K562 (cell line): ENCODE measurements around the gene AKT1. TPM values are rescaled to one million over a fixed set of nuclear protein-coding genes. Genes with fewer than 3 reads are reported as not detected.
A peak's percentile ranks its signal among the peaks of the same experiment; 100 is the strongest.

ENCODE experiments used
- ATAC-seq: fragments of 200-7000 bp; cut with Tn5 transposase; 3 replicates; pipeline ENCODE4 v1.9.1; 2020; ENCODE audit warnings: moderate library complexity
- BruUV-seq: library from RNA; stranded (reverse); fragments of 400-500 nt; replicated peaks from 2 replicates; lab custom pipeline; 2021; lab: Mats Ljungman, UMichigan
- CTCF ChIA-PET: fragments of 300-600 bp; formaldehyde crosslinking; extraction: SDS; loops from one replicate; lab custom pipeline; 2021; ENCODE audit warnings: low intra/inter-chr PET ratio; lab: Yijun Ruan, JAX
- POLR2A ChIA-PET: fragments of 300-600, 350-650 bp; sonication (Branson Sonifier 250); formaldehyde crosslinking; extraction: SDS; loops from one replicate; lab custom pipeline; 2021; ENCODE audit warnings: antibody characterized with exemption, inconsistent platforms; lab: Yijun Ruan, JAX
- DNase-seq, 4 experiments: peaks; one replicate each; pipeline versions ENCODE4 v3.0.0 to v3.0.0-alpha.2; 2011 to 2018; ENCODE audit warnings: low spot score in 3 of 4, mixed read lengths in 3 of 4; ENCODE audit errors: extremely low read depth in 1 of 4
- FAIRE-seq: peaks from 2 replicates; lab custom pipeline; 2011; peaks lifted over from hg19 to GRCh38; lab: Jason Lieb, UNC
- H2AFZ ChIP-seq: 2 replicates; pipeline ENCODE4 v1.6.0; 2011; ENCODE audit warnings: low read depth, low read length, control low read depth, inconsistent platforms
- H3K27ac ChIP-seq: fragments of 200-600 bp; 3 replicates; pipeline ENCODE4 v1.8.0; 2011; ENCODE audit warnings: low read depth, mild to moderate bottlenecking, control low read depth, inconsistent platforms, low read length, moderate library complexity, mixed read lengths; ENCODE audit errors: extremely low read depth
- H3K27me3 ChIP-seq, 2 experiments: fragments of 300-600 bp in 1 of 2; 2 replicates in 1 of 2; 3 replicates in 1 of 2; pipeline versions ENCODE4 v1.6.0 to v1.8.0; 2011; ENCODE audit warnings: inconsistent platforms in 2 of 2, low read length in 2 of 2, mild to moderate bottlenecking in 1 of 2, mixed read lengths in 1 of 2, moderate library complexity in 1 of 2; ENCODE audit not compliant: control insufficient read depth in 2 of 2, insufficient read depth in 2 of 2
- H3K36me3 ChIP-seq: fragments of 300-600 bp; 3 replicates; pipeline ENCODE4 v1.8.0; 2011; ENCODE audit warnings: mild to moderate bottlenecking, low read length, inconsistent platforms; ENCODE audit not compliant: control insufficient read depth, insufficient read depth
- H3K4me1 ChIP-seq, 2 experiments: fragments of 200-600 bp in 1 of 2; replicated peaks in 1 of 2; 2 replicates in 1 of 2; 3 replicates in 1 of 2; pipeline versions ENCODE4 v1.5.1 to v1.8.0; 2011; ENCODE audit warnings: inconsistent platforms in 2 of 2, low read length in 2 of 2, mild to moderate bottlenecking in 1 of 2, mixed read lengths in 1 of 2, moderate library complexity in 1 of 2; ENCODE audit not compliant: control insufficient read depth in 2 of 2, insufficient read depth in 2 of 2
- H3K4me2 ChIP-seq: 2 replicates; pipeline ENCODE4 v1.6.1; 2011; ENCODE audit warnings: low read length, control low read depth, inconsistent platforms, mixed read lengths; ENCODE audit not compliant: insufficient read depth
- H3K4me3 ChIP-seq: fragments of 200-600 bp; sonication (generic), shearing (Covaris generic); 2 replicates; pipeline ENCODE4 v1.5.1; 2016; ENCODE audit warnings: control low read depth, inconsistent platforms
- H3K79me2 ChIP-seq: fragments of 200-600 bp; 3 replicates; pipeline ENCODE4 v1.8.0; 2011; ENCODE audit warnings: low read length, inconsistent platforms; ENCODE audit not compliant: control insufficient read depth, insufficient read depth
- H3K9ac ChIP-seq, 2 experiments: 2 replicates each; pipeline versions ENCODE4 v1.6.0 to v1.6.1; 2011; ENCODE audit warnings: low read depth in 2 of 2, low read length in 2 of 2, control low read depth in 1 of 2, inconsistent platforms in 1 of 2, mild to moderate bottlenecking in 1 of 2, mixed read lengths in 1 of 2; ENCODE audit not compliant: insufficient read depth in 1 of 2
- H3K9me1 ChIP-seq: one replicate; pipeline ENCODE4 v1.6.0; 2011; ENCODE audit warnings: inconsistent platforms, mild to moderate bottlenecking, low read length, moderate library complexity; ENCODE audit not compliant: control insufficient read depth, insufficient read depth
- H3K9me3 ChIP-seq: replicated peaks from 2 replicates; pipeline ENCODE4 v1.5.1; 2011; ENCODE audit warnings: low read depth, low read length, inconsistent platforms; ENCODE audit not compliant: control insufficient read depth, insufficient read depth
- H4K20me1 ChIP-seq: replicated peaks from 2 replicates; pipeline ENCODE4 v1.6.1; 2011; ENCODE audit warnings: low read length, inconsistent platforms, mixed read lengths; ENCODE audit not compliant: control insufficient read depth, insufficient read depth
- FOXK2 ChIP-seq, 2 experiments: fragments of 450-650 bp; IDR thresholded peaks in 1 of 2; conservative IDR thresholded peaks in 1 of 2; 2 replicates each; pipeline ENCODE4 v1.6.1; 2016; ENCODE audit warnings: low read depth in 2 of 2, mild to moderate bottlenecking in 1 of 2
- MXI1 ChIP-seq: IDR thresholded peaks from 2 replicates; pipeline ENCODE4 v1.6.1; 2011; ENCODE audit warnings: low read depth, mild to moderate bottlenecking, improper control_type of control experiment, low read length
- NCOA4 ChIP-seq: fragments of 450-650 bp; IDR thresholded peaks from 2 replicates; pipeline ENCODE4 v1.6.1; 2018; ENCODE audit warnings: mild to moderate bottlenecking; ENCODE audit not compliant: partially characterized antibody
- TAF9B ChIP-seq: fragments of 450-650 bp; IDR thresholded peaks from 2 replicates; pipeline ENCODE4 v1.6.1; 2018; ENCODE audit warnings: mild to moderate bottlenecking; ENCODE audit not compliant: partially characterized antibody
- ZNF12 ChIP-seq: sonication (generic); formaldehyde crosslinking; IDR thresholded peaks from 2 replicates; pipeline ENCODE4 v1.4.0; 2020; ENCODE audit warnings: mild to moderate bottlenecking, missing genetic modification reagents
- ZNF586 ChIP-seq: fragments of 450-650 bp; formaldehyde crosslinking; conservative IDR thresholded peaks from 2 replicates; pipeline ENCODE4 v1.4.0; 2020; ENCODE audit warnings: mild to moderate bottlenecking, moderate library complexity
- WGBS: fragments of 100-300 bp; shearing (Covaris generic); methylation state at CpG from one replicate; pipeline ENCODE4 v1.1.6; 2016; ENCODE audit warnings: low coverage, mixed read lengths; ENCODE audit not compliant: insufficient coverage; ENCODE audit errors: missing lambda C conversion rate; 5-methylcytosine and 5-hydroxymethylcytosine counted together
- in situ Hi-C: fragments of 300-500 bp; cut with MboI; formaldehyde crosslinking; loops from 4 replicates; pipeline ENCODE4 v1.15.0; 2018; ENCODE audit warnings: inconsistent platforms, mixed read lengths
- intact Hi-C: fragments of 100-400 bp; cut with micrococcal nuclease; formaldehyde crosslinking; loops from 2 replicates; pipeline ENCODE4 v1.14.2; 2022
- polyA plus RNA-seq, 8 experiments: library from polyadenylated mRNA; depleted of rRNA in 4 of 8; stranded (reverse) in 5 of 8; unstranded in 3 of 8; fragments of >200 nt; fragmentation: Nextera tagmentation in 2 of 8; fragmentation: Illumina TruSeq in 1 of 8; extraction: Ambion mirVana in 2 of 8; extraction: Trizol in 1 of 8; gene quantifications; 2 replicates each; pipeline versions ENCODE4 v1.2.1 to v1.2.3, GENCODE V29; 2011 to 2014; ENCODE audit warnings: inconsistent platforms in 1 of 8, missing spikeins in 1 of 8
- total RNA-seq, 7 experiments: library from RNA; depleted of rRNA in 6 of 7; stranded (reverse); fragments of >200 nt in 6 of 7; fragmentation: Illumina TruSeq in 2 of 7; extraction: Trizol in 2 of 7; gene quantifications; 2 replicates each; pipeline versions ENCODE4 v1.2.1 to v1.2.3, GENCODE V29; 2011 to 2021; ENCODE audit warnings: low replicate concordance in 1 of 7
- TF ChIP-seq, protein P1 (sequence below): fragments of 450-650 bp; IDR thresholded peaks from 2 replicates; pipeline ENCODE4 v1.6.1; 2016; ENCODE audit warnings: low read depth, mild to moderate bottlenecking, moderate library complexity

The AKT1 gene
- total and polyA plus RNA-seq, 9 of the 15 experiments (the other 6 are each of a cell fraction or from before 2014, with no cell fraction given): 0.49 to 132 (median 75.1) TPM

DNA sequence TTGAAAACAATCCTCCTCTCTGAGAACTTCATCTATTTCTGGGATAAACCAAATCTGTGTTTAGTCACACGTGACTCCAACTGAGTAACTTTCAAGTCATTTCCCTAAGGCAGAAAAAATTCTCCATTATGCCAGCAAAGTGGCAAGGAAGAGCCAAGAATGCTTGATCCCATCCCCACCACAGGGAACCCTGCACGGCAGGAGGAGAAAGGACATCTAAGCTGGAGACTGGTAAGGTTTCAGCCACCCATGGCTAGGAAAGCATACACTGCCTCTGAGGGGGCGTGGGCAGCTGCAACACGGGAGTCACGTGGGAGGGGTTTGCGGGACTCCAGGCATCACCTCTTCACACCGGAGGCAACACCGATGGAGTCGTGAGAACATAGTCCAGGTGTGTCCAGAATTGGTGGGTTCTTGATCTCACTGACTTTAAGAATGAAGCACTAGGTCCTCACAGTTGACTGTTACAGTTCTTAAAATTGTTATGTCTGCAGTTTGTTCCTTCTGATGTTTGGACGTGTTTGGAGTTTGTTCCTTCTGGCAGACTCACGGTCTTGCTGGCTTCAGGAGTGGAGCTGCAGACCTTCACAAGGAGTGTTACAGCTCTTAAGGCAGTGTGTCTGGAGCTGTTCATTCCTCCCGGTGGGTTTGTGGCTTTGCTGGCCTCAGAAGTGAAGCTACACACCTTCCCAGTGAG is 45.3 kb downstream of the AKT1 start (continued):
- no peak for TF ChIP-seq ZNF12 (CRISPR knock-in tag)

DNA sequence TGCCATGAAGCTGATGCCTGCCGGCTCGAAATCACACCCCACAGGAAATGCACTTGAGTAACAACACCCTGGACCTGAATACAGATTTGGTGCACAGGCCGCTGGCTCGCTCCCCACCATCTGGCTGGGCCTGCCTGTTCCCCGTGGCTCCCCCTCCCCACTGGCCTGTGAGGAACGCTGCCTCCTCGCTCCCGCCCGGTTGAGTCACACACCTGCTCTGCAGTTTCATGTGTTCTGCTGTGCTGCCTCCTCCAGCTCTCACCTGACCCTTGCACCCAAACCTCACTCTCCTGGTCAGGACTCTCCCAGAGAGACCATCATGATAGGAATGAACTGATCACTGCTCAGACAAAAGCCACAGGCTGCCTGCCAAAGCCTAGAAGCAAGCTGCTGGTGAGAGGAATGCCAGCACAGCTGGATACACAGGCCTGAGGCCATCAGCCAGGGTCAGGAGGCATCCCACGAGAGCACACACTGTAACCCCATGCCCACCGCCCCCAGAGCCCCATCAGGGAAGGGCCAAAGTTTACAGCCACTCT is 46.4 kb downstream of the AKT1 start:
- H3K4me2 ChIP-seq: no peak overlapping the region
- no peaks in the 10 kb centered on the region for H3K27me3 ChIP-seq
- DNase-seq (no peak), FAIRE-seq (no peak)
- peaks cover 5 to 32% of the 10 kb centered on the region in 2 experiments; a peak in 3 of 5 replicates for H3K4me1 ChIP-seq
- intact Hi-C loops: no loop called here
- BruUV-seq: no TSS peak
- POLR2A ChIA-PET: interaction anchor here (0.6 kb wide), 1 partner anchor 326 kb away, joined by 3 read pairs; no protein-coding TSS in a partner anchor
- 0 out of 2 replicates have a peak, but pooled peaks cover 4% of the 10 kb centered on the region for H4K20me1 ChIP-seq
- H3K36me3 ChIP-seq: no peaks in the 10 kb centered on the region
- H2AFZ ChIP-seq: no peak overlapping the region
- peaks cover 13% of the 10 kb centered on the region for H3K79me2 ChIP-seq
- 32% methylated on average over 8 of the region's 11 CpGs for WGBS
- no peak overlapping the region for H3K27ac ChIP-seq
- TF ChIP-seq FOXK2 (conservative IDR thresholded peaks at IDR 0.05 in 1 of 2, IDR thresholded peaks at IDR 0.05 in 1 of 2; ENCODE audit: low read depth in 2 of 2) (no peak), TAF9B (no peak), MXI1 (no peak), ZNF586 (CRISPR knock-in tag) (no peak), NCOA4 (no peak)
- TF ChIP-seq, protein P1, sequence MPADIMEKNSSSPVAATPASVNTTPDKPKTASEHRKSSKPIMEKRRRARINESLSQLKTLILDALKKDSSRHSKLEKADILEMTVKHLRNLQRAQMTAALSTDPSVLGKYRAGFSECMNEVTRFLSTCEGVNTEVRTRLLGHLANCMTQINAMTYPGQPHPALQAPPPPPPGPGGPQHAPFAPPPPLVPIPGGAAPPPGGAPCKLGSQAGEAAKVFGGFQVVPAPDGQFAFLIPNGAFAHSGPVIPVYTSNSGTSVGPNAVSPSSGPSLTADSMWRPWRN: no peak
- TF ChIP-seq, all 486 proteins: peak for 0
- 0 out of 2 replicates have a peak, but pooled peaks cover 4% of the 10 kb centered on the region for H3K9me3 ChIP-seq
- H3K9ac ChIP-seq: peak overlapping the region in 1 of 2 experiments; percentile 76; a peak in 2 of 4 replicates
- in situ Hi-C loops: no loop called here
- no peak for ATAC-seq
- H3K4me3 ChIP-seq: no peak overlapping the region
- CTCF ChIA-PET: no interaction called here
- no peaks in the 10 kb centered on the region for H3K9me1 ChIP-seq
